ENCODE data around the gene CEP120.
"Not testable (repeated sequence)": the region's sequence is repeated elsewhere in the genome, so short reads cannot be mapped to it uniquely, and the experiment has no call there.

CEP120 gene

GRCh38 chr5:123423278-123424149 lies at the start of gene CEP120:
Gene CEP120, minus strand, starts transcription at chr5:123423403. Its CDS starts 405 bp downstream, at chr5:123422998.
- DNase-seq (ENCODE audit: low read depth in 3 of 3) = peak; percentile 88 to 97 (median 95)

DNA sequence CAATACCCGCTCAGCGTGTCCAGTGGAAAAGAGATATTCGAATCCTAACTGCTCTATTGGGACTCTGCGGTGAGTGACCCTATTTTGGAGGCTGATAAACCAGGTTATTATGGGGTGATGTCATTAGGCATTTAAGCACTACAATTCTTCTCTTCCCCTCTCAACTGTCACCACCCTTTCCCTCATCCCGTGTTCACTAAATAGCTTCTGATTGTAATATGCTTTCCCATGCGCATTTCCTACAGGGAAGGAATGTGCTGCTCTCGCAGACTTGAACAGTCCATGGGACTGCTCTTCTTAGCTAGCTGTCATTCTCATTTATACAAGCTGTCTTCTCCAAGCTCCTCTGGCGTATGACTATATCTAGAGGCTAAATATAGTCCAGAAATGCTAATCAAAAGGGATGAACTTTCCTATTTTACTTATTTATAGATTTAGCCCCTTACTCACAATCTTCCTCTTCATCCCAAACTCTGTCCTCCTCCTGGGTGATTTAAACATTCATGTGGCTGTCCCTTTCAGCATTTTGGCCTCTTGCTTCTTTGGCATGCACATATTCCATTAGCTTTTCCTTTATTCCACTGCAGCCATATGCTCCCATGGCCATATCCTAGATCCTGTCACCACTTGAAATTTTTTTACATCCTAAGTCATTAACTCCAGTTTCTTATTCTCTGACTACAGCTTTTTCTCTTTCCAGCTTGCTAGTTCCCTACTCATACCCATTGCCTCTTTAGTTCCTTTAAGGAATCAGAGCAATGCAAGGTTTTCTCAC lies 49.1 kb upstream of the CEP120 start:
- no peak for DNase-seq (ENCODE audit: low read depth in 3 of 3)

GRCh38 chr5:123471385-123471784 lies 48.2 kb upstream of the CEP120 start:
- DNase-seq (ENCODE audit: low read depth in 3 of 3) = no peak

- not testable (repeated sequence) for DNase-seq (ENCODE audit: low read depth in 3 of 3)
Measured at GRCh38 chr5:123466839-123467238, 43.6 kb upstream of the CEP120 start.

GRCh38 chr5:123460296-123460729 lies 37.1 kb upstream of the CEP120 start:
- peak in 1 of 3 experiments; percentile 6 for DNase-seq (ENCODE audit: low read depth in 3 of 3)

DNA sequence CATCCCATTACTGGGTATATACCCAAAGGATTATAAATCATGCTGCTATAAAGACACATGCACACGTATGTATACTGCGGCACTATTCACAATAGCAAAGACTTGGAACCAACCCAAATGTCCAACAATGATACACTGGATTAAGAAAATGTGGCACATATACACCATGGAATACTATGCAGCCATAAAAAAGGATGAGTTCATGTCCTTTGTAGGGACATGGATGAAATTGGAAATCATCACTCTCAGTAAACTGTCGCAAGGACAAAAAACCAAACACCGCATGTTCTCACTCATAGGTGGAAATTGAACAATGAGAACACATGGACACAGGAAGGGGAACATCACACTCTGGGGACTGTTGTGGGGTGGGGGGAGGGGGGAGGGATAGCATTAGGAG lies 35.8 kb upstream of the CEP120 start:
- DNase-seq (ENCODE audit: low read depth in 3 of 3) = not testable (repeated sequence)

- DNase-seq (ENCODE audit: low read depth in 3 of 3) = no peak
Measured at GRCh38 chr5:123456242-123456641, 33.0 kb upstream of the CEP120 start.

DNA sequence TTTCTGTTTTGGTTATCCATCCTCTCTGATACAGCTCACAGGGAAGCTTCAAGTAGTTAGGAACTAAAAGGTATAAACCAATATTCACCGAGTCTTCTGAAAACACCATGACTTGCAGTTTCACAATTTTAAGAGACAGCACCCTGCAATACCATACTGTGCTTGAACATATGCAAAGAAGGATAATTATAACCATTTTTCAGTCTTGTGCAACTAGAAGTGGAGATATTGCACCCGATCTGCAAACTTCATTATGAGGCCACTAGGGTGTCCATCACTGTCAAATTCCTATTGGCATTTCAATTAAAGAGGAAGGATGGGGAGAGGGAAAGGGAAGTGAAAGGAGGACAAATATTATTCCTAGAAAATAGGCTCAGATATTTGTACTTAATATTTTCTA lies 32.4 kb upstream of the CEP120 start:
- no peak for DNase-seq (ENCODE audit: low read depth in 3 of 3)

GRCh38 chr5:123455095-123455494 lies 31.9 kb upstream of the CEP120 start:
- DNase-seq (ENCODE audit: low read depth in 3 of 3) = no peak

GRCh38 chr5:123454259-123454911 lies 31.2 kb upstream of the CEP120 start:
- no peak for DNase-seq (ENCODE audit: low read depth in 3 of 3)

DNA sequence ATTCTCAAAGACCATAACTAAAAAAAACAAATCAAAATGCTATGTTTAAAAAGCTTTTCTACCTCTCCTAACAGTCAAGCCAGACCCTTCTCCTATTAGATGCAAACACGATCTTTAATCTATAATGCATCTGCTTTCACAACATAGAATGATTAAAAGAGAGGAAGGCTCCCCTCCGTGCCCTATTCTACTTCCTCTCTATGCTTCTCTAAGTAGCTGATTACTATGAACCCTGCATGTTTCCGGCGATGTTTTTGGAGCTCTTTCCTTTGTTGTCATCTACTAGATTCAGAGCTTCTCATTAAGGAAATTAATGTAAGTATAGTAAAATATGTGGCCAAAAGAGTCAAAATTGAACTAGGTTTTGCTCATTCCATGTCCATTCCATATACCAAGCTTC lies 29.2 kb upstream of the CEP120 start:
- DNase-seq (ENCODE audit: low read depth in 3 of 3) = no peak

- no peak for DNase-seq (ENCODE audit: low read depth in 3 of 3)
Measured at GRCh38 chr5:123451047-123451446, 27.8 kb upstream of the CEP120 start.

GRCh38 chr5:123450640-123451039 lies 27.4 kb upstream of the CEP120 start:
- no peak for DNase-seq (ENCODE audit: low read depth in 3 of 3)

DNA sequence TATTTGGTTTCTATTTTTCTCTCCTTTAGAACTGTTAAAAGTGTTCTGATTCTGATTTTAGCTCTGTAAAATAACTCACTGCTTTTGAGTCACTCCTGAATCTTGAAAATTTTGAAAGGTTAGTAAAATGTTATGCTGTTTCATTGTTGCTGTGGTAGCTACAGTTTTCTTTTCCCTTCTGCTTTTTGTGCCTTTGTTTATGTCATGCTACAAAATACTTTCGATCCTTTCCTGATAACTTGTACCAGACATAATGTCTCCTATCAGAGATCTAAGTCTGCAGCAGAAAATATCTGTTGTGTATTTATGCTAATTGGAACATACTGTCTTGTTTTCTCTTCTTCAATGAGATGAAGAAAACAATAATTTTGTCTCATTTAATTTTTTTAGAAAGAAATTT lies 26.9 kb upstream of the CEP120 start:
- DNase-seq (ENCODE audit: low read depth in 3 of 3) = no peak

GRCh38 chr5:123449424-123449974 lies 26.3 kb upstream of the CEP120 start:
- no peak for DNase-seq (ENCODE audit: low read depth in 3 of 3)

DNA sequence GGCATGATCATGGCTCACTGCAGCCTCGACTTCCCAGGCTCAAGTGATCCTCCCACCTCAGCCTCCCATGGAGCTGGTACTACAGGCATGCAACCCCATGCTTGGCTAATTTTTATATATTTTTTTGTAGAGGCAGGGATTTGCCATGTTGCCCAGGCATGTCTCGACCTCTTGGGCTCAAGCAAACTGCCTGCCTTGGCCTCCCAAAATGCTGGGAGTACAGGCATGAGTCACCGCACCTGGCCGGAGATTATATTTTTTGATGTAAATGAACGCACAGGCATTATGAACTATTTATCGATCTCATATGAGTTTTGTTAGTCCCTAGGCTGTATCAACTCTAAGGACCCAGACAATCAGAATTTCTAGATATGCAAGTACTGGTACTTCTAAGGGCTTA lies 25.5 kb upstream of the CEP120 start:
- no peak for DNase-seq (ENCODE audit: low read depth in 3 of 3)

GRCh38 chr5:123448017-123448617 lies 24.9 kb upstream of the CEP120 start:
- no peak for DNase-seq (ENCODE audit: low read depth in 3 of 3)

- DNase-seq (ENCODE audit: low read depth in 3 of 3) = no peak
Measured at GRCh38 chr5:123444016-123444415, 20.8 kb upstream of the CEP120 start.

GRCh38 chr5:123441408-123441807 lies 18.2 kb upstream of the CEP120 start:
- DNase-seq (ENCODE audit: low read depth in 3 of 3) = no peak

GRCh38 chr5:123440456-123441181 lies 17.4 kb upstream of the CEP120 start:
- no peak for DNase-seq (ENCODE audit: low read depth in 3 of 3)

DNA sequence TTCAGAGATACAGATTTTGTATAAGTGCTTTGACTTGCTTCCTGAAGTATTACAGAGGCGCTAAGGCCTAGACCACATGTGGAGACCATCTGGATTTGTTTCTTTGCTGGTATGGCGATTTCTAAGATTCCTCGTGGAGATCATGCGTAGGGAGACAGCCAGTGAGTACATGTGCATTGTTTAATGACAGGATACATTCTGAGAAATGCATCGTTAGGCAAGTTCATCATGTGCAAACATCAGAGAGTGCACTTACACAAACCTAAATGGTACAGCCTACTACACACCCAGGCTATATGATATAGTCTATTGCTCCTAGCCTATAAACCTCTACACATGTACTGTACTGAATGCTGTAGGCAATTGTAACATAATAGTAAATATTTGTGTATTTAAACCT lies 16.5 kb upstream of the CEP120 start:
- no peak for DNase-seq (ENCODE audit: low read depth in 3 of 3)

Measured in stimulated activated CD4-positive, alpha-beta T cell treated with anti-CD3 and anti-CD28 coated beads, TNF-alpha, amount 100 ng/mL, for 4 hours (primary cell).